SK-MEL-5 (cell line): ENCODE data around the gene CCDC157. TPM values are rescaled to one million over a fixed set of nuclear protein-coding genes. Genes with fewer than 3 reads are reported as not detected.
"Not testable (repeated sequence)": the region's sequence is repeated elsewhere in the genome, so short reads cannot be mapped to it uniquely, and the experiment has no call there.

Source experiments
- DNase-seq: peaks from one replicate; pipeline ENCODE4 v3.0.0-alpha.2; 2016; ENCODE audit warnings: low read depth, low spot score
- in situ Hi-C: cut with HindIII; loops from 2 replicates; pipeline ENCODE4 v1.10.0; 2016; ENCODE audit warnings: low sequenced_read_pairs, high pct_unique_total_duplicates, low pct_unique_long_range_greater_than_20kb
- total RNA-seq: library from RNA; depleted of rRNA; stranded (reverse); fragments of >200 nt; shearing (Covaris generic); gene quantifications from 2 replicates; pipeline ENCODE4 v1.2.3, GENCODE V29; 2014

Gene CCDC157
- total RNA-seq, 1 experiment from 2014 or later, result 0.82 TPM

- no peak for DNase-seq
- in situ Hi-C loops, result loop anchor here (25.0 kb wide), 1 partner anchor 111 kb away; the partner anchor contains the start of gene CASTOR1
These were observed 41.1 kb downstream of the CCDC157 start for GRCh38 chr22:30397656-30398635.

- no peak for DNase-seq
- in situ Hi-C loops, result loop anchor here (25.0 kb wide), 1 partner anchor 112 kb away; the partner anchor contains the start of gene CASTOR1
These were observed 42.2 kb downstream of the CCDC157 start for GRCh38 chr22:30398685-30399680.

- DNase-seq, result no peak
- in situ Hi-C loops, result loop anchor here (25.0 kb wide), 1 partner anchor 112 kb away; the partner anchor contains the start of gene CASTOR1
These were observed 42.9 kb downstream of the CCDC157 start for GRCh38 chr22:30399718-30400117.

DNA sequence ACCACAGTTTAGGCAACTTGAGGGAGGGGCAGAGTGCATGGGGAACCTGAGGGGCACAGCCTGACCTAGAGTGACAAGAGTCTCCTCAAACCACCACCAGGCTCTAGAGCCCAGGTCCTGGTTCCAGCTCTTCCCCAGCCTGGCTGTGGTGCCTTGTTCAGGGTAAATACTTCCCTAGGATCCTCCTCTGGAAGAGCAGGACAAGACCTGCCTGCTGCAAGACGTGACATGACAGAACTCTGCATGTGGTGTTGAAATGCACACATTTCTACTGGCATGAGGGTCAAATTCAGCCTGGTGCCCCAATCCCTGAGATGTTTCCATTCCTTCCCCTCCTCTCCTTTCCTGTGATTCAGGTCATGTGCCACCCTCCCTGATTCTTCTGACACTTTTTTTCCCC lies 43.4 kb downstream of the CCDC157 start:
- no peak for DNase-seq
- in situ Hi-C loops, result no loop called here

- DNase-seq, in situ Hi-C loops: not testable (repeated sequence)
These were observed 44.2 kb downstream of the CCDC157 start for GRCh38 chr22:30401024-30401423.

- in situ Hi-C loops, result no loop called here
- no peak for DNase-seq
These were observed 45.4 kb downstream of the CCDC157 start for GRCh38 chr22:30402028-30402765.

- in situ Hi-C loops, DNase-seq: not testable (repeated sequence)
These were observed 45.9 kb downstream of the CCDC157 start for GRCh38 chr22:30402766-30403104.

GRCh38 chr22:30404307-30404706 lies 47.5 kb downstream of the CCDC157 start:
- in situ Hi-C loops, result no loop called here
- no peak for DNase-seq

DNA sequence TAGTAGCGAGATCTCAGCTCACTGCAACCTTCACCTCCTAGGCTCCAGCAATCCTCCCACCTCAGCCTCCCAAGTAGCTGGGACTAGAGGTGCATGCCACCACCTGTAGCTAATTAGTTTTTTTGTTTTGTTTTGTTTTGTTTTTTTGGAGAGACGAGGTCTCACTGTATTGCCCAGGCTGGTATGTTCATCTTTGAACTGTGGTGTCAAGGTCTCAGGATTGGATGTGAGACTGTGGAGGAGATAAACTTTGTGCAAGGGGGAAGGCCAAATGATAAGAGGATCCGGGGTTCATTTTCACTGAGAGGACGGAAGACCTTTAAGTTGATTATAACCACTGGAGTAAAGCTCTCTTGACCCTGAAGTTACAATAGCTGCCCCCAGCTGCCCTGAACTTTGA lies 48.9 kb downstream of the CCDC157 start:
- no peak for DNase-seq
- in situ Hi-C loops, result no loop called here

DNA sequence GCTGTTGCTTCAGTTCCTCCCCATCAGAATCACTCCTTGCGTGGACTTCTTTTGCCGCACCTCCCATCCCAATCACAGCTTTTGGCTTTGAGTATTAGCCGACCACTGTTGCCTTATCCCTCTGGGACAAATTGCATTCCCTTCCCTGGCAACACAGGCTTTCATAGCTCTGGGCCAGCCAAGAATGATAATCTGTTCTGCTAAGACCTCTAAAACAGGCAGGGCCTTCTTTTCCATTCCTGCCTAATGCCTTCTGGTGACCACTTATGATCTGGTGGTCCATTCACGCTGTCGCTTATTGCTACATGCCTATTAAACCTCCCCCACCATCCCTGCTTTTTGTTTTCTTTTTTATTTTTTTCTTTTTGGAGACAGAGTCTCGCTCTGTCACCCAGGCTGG lies 49.6 kb downstream of the CCDC157 start:
- in situ Hi-C loops, result no loop called here
- DNase-seq, result no peak

- no peak for DNase-seq
- in situ Hi-C loops, result no loop called here
These were observed 51.7 kb downstream of the CCDC157 start for GRCh38 chr22:30408388-30409102.

DNA sequence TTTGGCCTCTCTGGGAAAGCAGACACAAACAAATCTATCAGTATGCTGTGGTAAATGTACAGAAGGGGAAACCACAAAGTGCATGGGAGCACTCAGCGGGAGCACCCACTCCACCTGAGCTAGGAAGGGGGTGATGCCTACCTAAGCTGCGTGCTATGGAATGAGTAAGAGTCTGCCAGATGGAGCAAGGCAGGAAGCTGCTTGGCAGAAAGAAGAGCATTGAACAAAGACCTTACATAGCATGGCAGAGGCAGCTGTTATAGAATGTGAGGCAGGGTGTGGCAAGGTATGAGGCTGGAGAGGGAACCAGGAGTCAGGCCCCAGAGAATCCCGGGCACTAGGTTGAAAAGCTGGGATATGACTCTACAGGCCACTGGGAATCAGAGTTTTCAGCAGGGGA lies 55.0 kb downstream of the CCDC157 start:
- no peak for DNase-seq
- in situ Hi-C loops, result no loop called here

DNA sequence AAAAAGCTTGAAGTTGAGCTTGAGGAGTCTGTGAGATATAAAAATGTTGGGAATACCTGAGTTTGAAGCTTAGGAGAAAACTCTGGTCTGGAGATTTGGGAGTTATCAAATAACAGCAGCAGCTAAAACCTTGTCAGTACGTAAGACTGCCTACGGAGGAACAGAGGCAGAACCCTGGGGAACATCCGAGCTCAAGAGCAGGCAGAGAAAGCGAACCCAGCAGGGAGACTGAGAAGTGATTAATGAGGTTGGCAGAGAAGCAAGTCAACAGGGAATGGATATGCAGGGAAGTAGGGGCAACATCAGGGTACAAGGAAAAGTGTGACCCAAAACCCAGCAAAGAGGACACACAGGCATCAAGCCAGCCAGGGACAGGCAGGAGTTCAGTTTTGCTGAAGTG lies 56.2 kb downstream of the CCDC157 start:
- DNase-seq, result no peak
- in situ Hi-C loops, result no loop called here

DNA sequence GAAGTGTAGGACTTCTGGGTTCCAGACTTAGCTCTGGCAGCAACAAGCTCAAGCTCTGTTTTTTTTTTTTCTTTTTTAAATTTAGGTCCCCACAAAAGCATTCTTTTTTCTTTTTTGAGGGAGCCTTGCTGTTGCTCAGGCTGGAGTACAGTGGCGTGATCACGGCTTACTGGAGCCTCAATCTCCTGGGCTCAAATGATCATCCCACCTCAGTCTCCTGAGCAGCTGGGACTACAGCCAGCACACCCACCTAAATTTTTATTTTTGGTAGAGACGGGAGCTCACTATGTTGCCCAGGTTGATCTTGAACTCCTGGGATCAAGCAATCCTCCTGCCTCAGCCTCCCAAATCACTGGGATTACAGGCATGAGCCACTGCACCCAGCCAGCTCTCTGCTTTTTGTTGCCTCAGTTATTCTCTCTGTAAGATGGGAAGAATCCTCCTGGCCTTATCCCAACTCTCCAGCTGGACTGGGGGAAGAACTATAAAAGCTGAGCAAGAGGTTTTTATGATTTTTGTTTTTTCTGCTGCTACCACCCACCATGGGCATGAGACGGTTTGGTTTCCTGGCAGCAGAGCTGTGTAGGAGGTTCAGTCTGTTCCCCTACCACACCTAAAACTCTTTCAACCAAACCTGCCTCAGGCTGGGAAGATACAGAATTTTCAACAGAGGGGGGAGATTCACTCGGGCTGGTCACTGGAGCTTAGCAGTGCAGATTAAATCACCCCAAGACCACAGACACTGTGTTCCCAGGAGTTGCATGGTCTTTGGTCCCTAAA lies 57.1 kb downstream of the CCDC157 start:
- in situ Hi-C loops, result no loop called here

DNA sequence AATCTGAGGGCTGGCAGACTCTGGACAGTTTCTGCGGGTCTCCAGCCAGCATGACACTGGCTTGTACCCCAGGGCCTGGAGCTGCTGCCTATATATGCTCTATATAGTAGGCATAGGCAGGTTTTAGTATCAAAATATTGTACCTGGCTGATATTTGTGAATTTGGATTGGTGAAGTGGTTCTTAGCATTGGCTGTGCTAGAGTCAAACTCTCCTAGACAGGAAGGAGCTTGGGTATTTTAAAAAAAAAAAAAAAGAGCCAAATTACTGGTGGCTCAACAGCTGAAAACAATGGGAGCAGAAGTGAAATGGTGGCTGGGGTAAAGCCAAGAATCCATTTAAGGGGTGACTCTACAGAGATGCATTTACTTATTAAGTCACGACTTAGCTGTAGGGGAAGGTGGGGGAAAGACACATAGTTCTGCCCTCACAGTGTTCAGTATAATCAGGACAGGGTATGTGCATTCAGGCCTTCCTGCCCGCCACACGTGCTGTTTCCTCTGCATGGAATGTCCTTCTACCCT lies 57.8 kb downstream of the CCDC157 start:
- no peak for DNase-seq
- in situ Hi-C loops, result no loop called here

More for the DNA sequence above, 57.1 kb downstream of the CCDC157 start:
- DNase-seq, result no peak

DNA sequence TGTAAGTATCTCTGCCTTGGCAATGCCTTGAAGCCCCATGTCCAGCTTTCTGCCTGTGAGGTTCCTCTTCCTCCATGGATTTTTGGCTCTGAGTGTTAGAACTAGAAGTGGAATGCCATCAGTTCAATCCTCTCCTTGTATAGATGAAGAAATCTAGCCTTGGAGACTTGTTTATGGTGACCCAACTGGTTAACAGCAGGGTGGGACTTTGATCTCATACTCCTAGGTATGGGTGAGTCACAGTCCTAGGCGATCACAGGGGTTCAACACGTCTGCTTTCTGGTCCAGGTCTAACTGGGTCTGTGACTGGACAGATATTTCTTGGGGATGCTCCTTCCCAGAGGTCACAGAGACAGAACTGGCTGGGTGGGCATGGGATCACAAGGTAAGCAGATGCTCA lies 59.6 kb downstream of the CCDC157 start:
- no peak for DNase-seq
- in situ Hi-C loops, result no loop called here
